ENCODE measurements around the gene CLTCL1.

CLTCL1 gene

GRCh38 chr22:19244600-19245352 lies 46.7 kb downstream of the CLTCL1 start:
- no peaks in the 10 kb centered on the region for H3K4me1 Mint-ChIP-seq
- ATAC-seq (replicated peaks): no peak
- no peak for DNase-seq
- H3K27ac Mint-ChIP-seq: no peak overlapping the region
- H3K9me3 Mint-ChIP-seq: no peaks in the 10 kb centered on the region
- no peaks in the 10 kb centered on the region for H3K36me3 Mint-ChIP-seq
- H3K4me3 Mint-ChIP-seq: no peak overlapping the region
- H3K27me3 Mint-ChIP-seq: no peaks in the 10 kb centered on the region

GRCh38 chr22:19242699-19243098 lies 48.8 kb downstream of the CLTCL1 start:
- Mint-ChIP-seq H3K4me1 (no peaks in the 10 kb centered on the region), H3K4me3 (no peak overlapping the region), H3K36me3 (no peaks in the 10 kb centered on the region), H3K27me3 (no peaks in the 10 kb centered on the region), H3K9me3 (no peaks in the 10 kb centered on the region), H3K27ac (no peak overlapping the region)
- no peak for ATAC-seq (replicated peaks)
- DNase-seq: no peak

- no peak overlapping the region for H3K27ac Mint-ChIP-seq
- H3K27me3 Mint-ChIP-seq: no peaks in the 10 kb centered on the region
- no peak for DNase-seq
- no peaks in the 10 kb centered on the region for H3K4me1 Mint-ChIP-seq
- H3K4me3 Mint-ChIP-seq: no peak overlapping the region
- no peak for ATAC-seq (replicated peaks)
- H3K9me3 Mint-ChIP-seq: no peaks in the 10 kb centered on the region
- H3K36me3 Mint-ChIP-seq: no peaks in the 10 kb centered on the region
Observed at GRCh38 chr22:19241593-19241906, 50.0 kb downstream of the CLTCL1 start.

- Mint-ChIP-seq H3K4me1 (no peaks in the 10 kb centered on the region), H3K4me3 (no peak overlapping the region), H3K9me3 (no peaks in the 10 kb centered on the region), H3K36me3 (no peaks in the 10 kb centered on the region), H3K27me3 (no peaks in the 10 kb centered on the region), H3K27ac (no peak overlapping the region)
- DNase-seq: no peak
- no peak for ATAC-seq (replicated peaks)
Observed at GRCh38 chr22:19240813-19241592, 50.5 kb downstream of the CLTCL1 start.

- Mint-ChIP-seq H3K9me3 (no peaks in the 10 kb centered on the region), H3K4me1 (no peaks in the 10 kb centered on the region), H3K4me3 (no peak overlapping the region), H3K27me3 (no peaks in the 10 kb centered on the region), H3K27ac (no peak overlapping the region), H3K36me3 (no peaks in the 10 kb centered on the region)
- no peak for ATAC-seq (replicated peaks)
- DNase-seq: no peak
Observed at GRCh38 chr22:19239464-19239863, 52.1 kb downstream of the CLTCL1 start.

GRCh38 chr22:19238900-19239299 lies 52.6 kb downstream of the CLTCL1 start:
- H3K4me1 Mint-ChIP-seq: no peaks in the 10 kb centered on the region
- no peaks in the 10 kb centered on the region for H3K27me3 Mint-ChIP-seq
- ATAC-seq (replicated peaks) (no peak), DNase-seq (no peak)
- H3K9me3 Mint-ChIP-seq: no peaks in the 10 kb centered on the region
- H3K27ac Mint-ChIP-seq: no peak overlapping the region
- no peaks in the 10 kb centered on the region for H3K36me3 Mint-ChIP-seq
- H3K4me3 Mint-ChIP-seq: no peak overlapping the region

- H3K27ac Mint-ChIP-seq: no peak overlapping the region
- H3K27me3 Mint-ChIP-seq: no peaks in the 10 kb centered on the region
- H3K4me3 Mint-ChIP-seq: no peak overlapping the region
- no peaks in the 10 kb centered on the region for H3K9me3 Mint-ChIP-seq
- ATAC-seq (replicated peaks) (no peak), DNase-seq (no peak)
- H3K36me3 Mint-ChIP-seq: no peaks in the 10 kb centered on the region
- no peaks in the 10 kb centered on the region for H3K4me1 Mint-ChIP-seq
Observed at GRCh38 chr22:19235874-19236273, 55.6 kb downstream of the CLTCL1 start.

- ATAC-seq (replicated peaks): no peak
- H3K27ac Mint-ChIP-seq: no peak overlapping the region
- H3K36me3 Mint-ChIP-seq: no peaks in the 10 kb centered on the region
Observed at GRCh38 chr22:19234126-19234896, 57.2 kb downstream of the CLTCL1 start.

GRCh38 chr22:19233189-19233661 lies 58.3 kb downstream of the CLTCL1 start:
- DNase-seq (no peak), ATAC-seq (replicated peaks) (no peak)
- no peak overlapping the region for H3K4me3 Mint-ChIP-seq
- no peaks in the 10 kb centered on the region for H3K36me3 Mint-ChIP-seq
- no peak overlapping the region for H3K27ac Mint-ChIP-seq
- no peaks in the 10 kb centered on the region for H3K27me3 Mint-ChIP-seq
- H3K9me3 Mint-ChIP-seq: no peaks in the 10 kb centered on the region
- no peaks in the 10 kb centered on the region for H3K4me1 Mint-ChIP-seq

More at GRCh38 chr22:19234126-19234896, 57.2 kb downstream of the CLTCL1 start:
- H3K4me1 Mint-ChIP-seq: no peaks in the 10 kb centered on the region
- no peaks in the 10 kb centered on the region for H3K9me3 Mint-ChIP-seq
- no peak overlapping the region for H3K4me3 Mint-ChIP-seq
- no peaks in the 10 kb centered on the region for H3K27me3 Mint-ChIP-seq
- DNase-seq: no peak

GRCh38 chr22:19232623-19233022 lies 58.9 kb downstream of the CLTCL1 start:
- Mint-ChIP-seq H3K27me3 (no peaks in the 10 kb centered on the region), H3K4me3 (no peak overlapping the region), H3K27ac (no peak overlapping the region), H3K4me1 (no peaks in the 10 kb centered on the region), H3K36me3 (no peaks in the 10 kb centered on the region), H3K9me3 (no peaks in the 10 kb centered on the region)
- no peak for ATAC-seq (replicated peaks)
- no peak for DNase-seq

GRCh38 chr22:19231986-19232385 lies 59.5 kb downstream of the CLTCL1 start:
- Mint-ChIP-seq H3K4me3 (no peak overlapping the region), H3K4me1 (no peaks in the 10 kb centered on the region), H3K27ac (no peak overlapping the region), H3K9me3 (no peaks in the 10 kb centered on the region), H3K27me3 (no peaks in the 10 kb centered on the region), H3K36me3 (no peaks in the 10 kb centered on the region)
- DNase-seq (no peak), ATAC-seq (replicated peaks) (no peak)

- Mint-ChIP-seq H3K4me3 (no peak overlapping the region), H3K4me1 (no peaks in the 10 kb centered on the region), H3K36me3 (no peaks in the 10 kb centered on the region), H3K27me3 (no peaks in the 10 kb centered on the region), H3K9me3 (no peaks in the 10 kb centered on the region), H3K27ac (no peak overlapping the region)
- ATAC-seq (replicated peaks) (no peak), DNase-seq (no peak)
Observed at GRCh38 chr22:19229600-19229999, 61.9 kb downstream of the CLTCL1 start.

GRCh38 chr22:19228179-19228578 lies 63.3 kb downstream of the CLTCL1 start:
- no peaks in the 10 kb centered on the region for H3K9me3 Mint-ChIP-seq
- no peak overlapping the region for H3K4me3 Mint-ChIP-seq
- DNase-seq (no peak), ATAC-seq (replicated peaks) (no peak)
- H3K36me3 Mint-ChIP-seq: no peaks in the 10 kb centered on the region
- H3K4me1 Mint-ChIP-seq: no peaks in the 10 kb centered on the region
- H3K27ac Mint-ChIP-seq: no peak overlapping the region
- no peaks in the 10 kb centered on the region for H3K27me3 Mint-ChIP-seq

GRCh38 chr22:19226428-19226827 lies 65.1 kb downstream of the CLTCL1 start:
- no peak for DNase-seq

More at GRCh38 chr22:19226428-19226827, 65.1 kb downstream of the CLTCL1 start:
- H3K4me1 Mint-ChIP-seq: no peaks in the 10 kb centered on the region
- no peaks in the 10 kb centered on the region for H3K36me3 Mint-ChIP-seq
- H3K4me3 Mint-ChIP-seq: no peak overlapping the region
- no peaks in the 10 kb centered on the region for H3K9me3 Mint-ChIP-seq
- no peak overlapping the region for H3K27ac Mint-ChIP-seq
- H3K27me3 Mint-ChIP-seq: no peaks in the 10 kb centered on the region
- ATAC-seq (replicated peaks): no peak

All from stimulated activated naive B cell treated with anti-CD40 and anti-IgM and Interleukin-4, amounts not matched to agents 10 μg/mL and 1 μg/mL and 100 μg/mL, for 72 hours (primary cell).